K562 (cell line): ENCODE measurements around the gene PMVK. TPM values are rescaled to one million over a fixed set of nuclear protein-coding genes. Genes with fewer than 3 reads are reported as not detected.
A peak's percentile ranks its signal among the peaks of the same experiment; 100 is the strongest.

Source experiments
- BDP1 ChIP-seq: IDR thresholded peaks from 3 replicates; pipeline ENCODE4 v1.6.1; 2011; ENCODE audit not compliant: insufficient read length, insufficient read depth
- BRD4 ChIP-seq: fragments of 200-600 bp; sonication (generic); IDR thresholded peaks from 2 replicates; pipeline ENCODE4 v1.6.1; 2017; ENCODE audit warnings: inconsistent platforms
- CBX2 ChIP-seq: fragments of 200-600 bp; sonication (generic); IDR thresholded peaks from one replicate; pipeline ENCODE4 v1.6.1; 2012; ENCODE audit warnings: mild to moderate bottlenecking, low read length, inconsistent platforms; ENCODE audit not compliant: insufficient read depth, poor library complexity, severe bottlenecking
- E2F3 ChIP-seq: fragments of 250-450 bp; sonication (Bioruptor Pico); IDR thresholded peaks from 2 replicates; pipeline ENCODE4 v1.4.0; 2020; ENCODE audit warnings: mild to moderate bottlenecking
- GABPB2 ChIP-seq: fragments of 250-450 bp; sonication (Bioruptor Pico); conservative IDR thresholded peaks from 2 replicates; pipeline ENCODE4 v1.5.1; 2021; ENCODE audit warnings: mild to moderate bottlenecking
- HDAC6 ChIP-seq: IDR thresholded peaks from 2 replicates; pipeline ENCODE4 v1.6.1; 2012; ENCODE audit warnings: low read depth, mild to moderate bottlenecking, control low read depth, inconsistent platforms, low read length, moderate library complexity
- HMG20B ChIP-seq: fragments of 250-450 bp; sonication (Bioruptor Pico); IDR thresholded peaks from 2 replicates; pipeline ENCODE4 v1.5.0; 2021; ENCODE audit warnings: mild to moderate bottlenecking
- ILK ChIP-seq: fragments of 450-650 bp; IDR thresholded peaks from 2 replicates; pipeline ENCODE4 v1.6.1; 2016; ENCODE audit warnings: missing genetic modification characterization, low read depth, mild to moderate bottlenecking, missing compliant biosample characterization, moderate library complexity, borderline replicate concordance
- KLF10 ChIP-seq: fragments of 250-450 bp; sonication (Bioruptor Pico); IDR thresholded peaks from 2 replicates; pipeline ENCODE4 v1.6.1; 2021; ENCODE audit warnings: matching md5 sums
- MTF1 ChIP-seq: fragments of 250-450 bp; sonication (Bioruptor Pico); IDR thresholded peaks from 2 replicates; pipeline ENCODE4 v1.9.0; 2021; ENCODE audit warnings: moderate library complexity, mild to moderate bottlenecking, inconsistent platforms, borderline replicate concordance
- NFXL1 ChIP-seq: fragments of 450-650 bp; formaldehyde crosslinking; IDR thresholded peaks from 2 replicates; pipeline ENCODE4 v1.4.0; 2021; ENCODE audit warnings: mild to moderate bottlenecking
- NR1H2 ChIP-seq: sonication (generic); formaldehyde crosslinking; IDR thresholded peaks from 2 replicates; pipeline ENCODE4 v1.4.0; 2020; ENCODE audit warnings: mild to moderate bottlenecking, missing genetic modification reagents
- NRF1 ChIP-seq, 2 experiments: fragments of 450-650 bp; IDR thresholded peaks in 1 of 2; conservative IDR thresholded peaks in 1 of 2; 2 replicates each; pipeline ENCODE4 v1.6.1; 2014; ENCODE audit warnings: mild to moderate bottlenecking in 2 of 2
- PHF8 ChIP-seq: fragments of 200-600 bp; sonication (generic); IDR thresholded peaks from 2 replicates; pipeline ENCODE4 v1.6.1; 2012; ENCODE audit warnings: mixed run types, mild to moderate bottlenecking, inconsistent platforms, low read length, moderate library complexity, borderline replicate concordance
- RCOR1 ChIP-seq, 2 experiments: IDR thresholded peaks; 2 replicates each; pipeline ENCODE4 v1.6.1; 2012; ENCODE audit warnings: low read depth in 2 of 2, low read length in 2 of 2, borderline replicate concordance in 1 of 2, improper control_type of control experiment in 1 of 2
- SMARCC2 ChIP-seq: fragments of 450-650 bp; IDR thresholded peaks from 2 replicates; pipeline ENCODE4 v1.6.1; 2017; ENCODE audit warnings: antibody characterized with exemption, moderate library complexity, mild to moderate bottlenecking, low read depth
- SP2 ChIP-seq: IDR thresholded peaks from 2 replicates; pipeline ENCODE4 v1.6.1; 2011; ENCODE audit warnings: mild to moderate bottlenecking, low read depth, low read length, moderate library complexity; ENCODE audit not compliant: poor library complexity, severe bottlenecking; ENCODE audit errors: extremely low read depth
- SRSF3 ChIP-seq: fragments of 200-400 bp; formaldehyde crosslinking; IDR thresholded peaks from 2 replicates; pipeline ENCODE4 v1.6.1; 2016; ENCODE audit warnings: mild to moderate bottlenecking, low read length, moderate library complexity; ENCODE audit not compliant: insufficient read depth
- ZNF146 ChIP-seq: IDR thresholded peaks from one replicate; pipeline ENCODE4 v1.6.1; 2018; ENCODE audit warnings: missing compliant biosample characterization; ENCODE audit not compliant: unreplicated experiment
- ZNF174 ChIP-seq: fragments of 250-450 bp; sonication (Bioruptor Pico); IDR thresholded peaks from 2 replicates; pipeline ENCODE4 v1.4.0; 2020; ENCODE audit warnings: mild to moderate bottlenecking
- ZNF41 ChIP-seq: fragments of 250-450 bp; sonication (Bioruptor Pico); conservative IDR thresholded peaks from 2 replicates; pipeline ENCODE4 v1.4.0; 2020; ENCODE audit warnings: mild to moderate bottlenecking
- ZNF436 ChIP-seq: fragments of 250-450, 450-650 bp; sonication (Bioruptor Pico); formaldehyde crosslinking; IDR thresholded peaks from 2 replicates; pipeline ENCODE4 v1.7.0; 2020; ENCODE audit warnings: mild to moderate bottlenecking
- ZNF57 ChIP-seq: fragments of 450-650 bp; formaldehyde crosslinking; IDR thresholded peaks from 2 replicates; pipeline ENCODE4 v1.4.0; 2020; ENCODE audit warnings: mild to moderate bottlenecking, moderate library complexity
- ZNF696 ChIP-seq: fragments of 250-450 bp; sonication (Bioruptor Pico); conservative IDR thresholded peaks from 2 replicates; pipeline ENCODE4 v1.4.0; 2020; ENCODE audit warnings: mild to moderate bottlenecking, moderate library complexity
- ZZZ3 ChIP-seq: fragments of 450-650 bp; IDR thresholded peaks from 2 replicates; pipeline ENCODE4 v1.6.1; 2016; ENCODE audit warnings: antibody characterized with exemption, mild to moderate bottlenecking, moderate library complexity
- polyA plus RNA-seq, 8 experiments: library from polyadenylated mRNA; depleted of rRNA in 4 of 8; stranded (reverse) in 5 of 8; unstranded in 3 of 8; fragments of >200 nt; fragmentation: Nextera tagmentation in 2 of 8; fragmentation: Illumina TruSeq in 1 of 8; extraction: Ambion mirVana in 2 of 8; extraction: Trizol in 1 of 8; gene quantifications; 2 replicates each; pipeline versions ENCODE4 v1.2.1 to v1.2.3, GENCODE V29; 2011 to 2014; ENCODE audit warnings: inconsistent platforms in 1 of 8, missing spikeins in 1 of 8
- total RNA-seq, 7 experiments: library from RNA; depleted of rRNA in 6 of 7; stranded (reverse); fragments of >200 nt in 6 of 7; fragmentation: Illumina TruSeq in 2 of 7; extraction: Trizol in 2 of 7; gene quantifications; 2 replicates each; pipeline versions ENCODE4 v1.2.1 to v1.2.3, GENCODE V29; 2011 to 2021; ENCODE audit warnings: low replicate concordance in 1 of 7
- TF ChIP-seq, protein P1 (sequence below): fragments of 250-450 bp; sonication (Bioruptor Pico); IDR thresholded peaks from 2 replicates; pipeline ENCODE4 v1.8.0; 2022; ENCODE audit warnings: inconsistent platforms, mild to moderate bottlenecking, moderate library complexity, borderline replicate concordance
- TF ChIP-seq, protein P2 (sequence below): fragments of 250-450 bp; sonication (Bioruptor Pico); IDR thresholded peaks from 2 replicates; pipeline ENCODE4 v1.4.0; 2020; ENCODE audit warnings: mild to moderate bottlenecking
- TF ChIP-seq, protein P3 (sequence below): sonication (generic); formaldehyde crosslinking; IDR thresholded peaks from 2 replicates; pipeline ENCODE4 v1.9.0; 2022; ENCODE audit warnings: mild to moderate bottlenecking, missing genetic modification reagents

Gene PMVK
- total and polyA plus RNA-seq, 9 of the 15 experiments (the other 6 are each of a cell fraction or from before 2014, with no cell fraction given) = 1.1 to 15.3 (median 6.3) TPM

DNA sequence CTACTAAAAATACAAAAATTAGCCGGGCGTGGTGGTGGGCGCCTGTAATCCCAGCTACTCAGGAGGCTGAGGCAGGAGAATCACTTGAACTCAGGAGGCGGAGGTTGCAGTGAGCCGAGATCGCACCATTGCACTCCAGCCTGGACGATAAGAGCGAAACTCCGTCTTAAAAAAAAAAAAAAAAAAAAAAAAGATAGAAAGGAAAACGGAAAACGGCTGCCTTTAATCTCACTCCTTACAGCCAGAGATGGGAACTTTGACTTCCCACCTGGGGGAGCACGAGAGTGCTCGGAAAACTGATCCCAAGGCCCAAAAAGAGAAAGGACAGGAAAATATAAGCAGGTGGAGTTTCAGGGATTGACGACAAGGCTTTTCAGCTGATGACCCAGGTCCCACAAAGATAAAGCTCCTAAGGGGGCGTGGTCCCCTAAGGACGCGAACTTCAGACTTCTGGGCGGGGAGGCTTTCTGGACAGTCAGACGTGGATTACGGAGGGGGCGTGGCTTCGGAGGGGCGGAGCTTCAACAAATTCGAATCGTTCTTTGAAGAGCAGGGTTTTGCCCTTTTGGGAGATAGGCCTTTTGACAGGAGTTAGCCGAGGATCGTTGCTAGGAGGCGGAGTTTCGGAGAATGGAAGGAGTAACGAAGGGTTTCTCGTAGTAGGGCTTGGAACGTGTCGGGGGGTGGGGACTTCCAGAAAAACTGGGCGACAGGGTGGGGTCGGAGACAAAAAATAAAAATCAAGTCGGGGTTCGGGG is 37.0 kb upstream of the PMVK start (continued):
- TF ChIP-seq, protein P1, sequence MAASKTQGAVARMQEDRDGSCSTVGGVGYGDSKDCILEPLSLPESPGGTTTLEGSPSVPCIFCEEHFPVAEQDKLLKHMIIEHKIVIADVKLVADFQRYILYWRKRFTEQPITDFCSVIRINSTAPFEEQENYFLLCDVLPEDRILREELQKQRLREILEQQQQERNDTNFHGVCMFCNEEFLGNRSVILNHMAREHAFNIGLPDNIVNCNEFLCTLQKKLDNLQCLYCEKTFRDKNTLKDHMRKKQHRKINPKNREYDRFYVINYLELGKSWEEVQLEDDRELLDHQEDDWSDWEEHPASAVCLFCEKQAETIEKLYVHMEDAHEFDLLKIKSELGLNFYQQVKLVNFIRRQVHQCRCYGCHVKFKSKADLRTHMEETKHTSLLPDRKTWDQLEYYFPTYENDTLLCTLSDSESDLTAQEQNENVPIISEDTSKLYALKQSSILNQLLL (CRISPR knock-in tag) = no peak
- TF ChIP-seq ZNF41 (CRISPR knock-in tag) (no peak), ZNF174 (no peak), NR1H2 (no peak), RCOR1 (IDR thresholded peaks at IDR 0.05; ENCODE audit: borderline replicate concordance in 1 of 2, low read depth in 2 of 2, low read length in 2 of 2) (peak in 1 of 2 experiments; percentile 76; a peak in 1 of 4 replicates), GABPB2 (CRISPR knock-in tag) (no peak), ILK (tag) (no peak), PHF8 (no peak), BDP1 (no peak), NFXL1 (CRISPR knock-in tag) (no peak), ZZZ3 (no peak), ZNF696 (CRISPR knock-in tag) (no peak), MTF1 (CRISPR knock-in tag) (no peak), BRD4 (no peak), CBX2 (no peak), KLF10 (CRISPR knock-in tag) (no peak), E2F3 (CRISPR knock-in tag) (no peak), ZNF436 (no peak), SMARCC2 (no peak; the same call in 1 of the 2 replicates), SP2 (no peak), HDAC6 (no peak), SRSF3 (no peak), ZNF146 (CRISPR knock-in tag) (no peak), ZNF57 (CRISPR knock-in tag) (no peak), NRF1 (conservative IDR thresholded peaks at IDR 0.05 in 1 of 2, IDR thresholded peaks at IDR 0.05 in 1 of 2) (peak; percentile 42 to 47; a peak in 3 of 4 replicates), HMG20B (CRISPR knock-in tag) (no peak)
- TF ChIP-seq, protein P2, sequence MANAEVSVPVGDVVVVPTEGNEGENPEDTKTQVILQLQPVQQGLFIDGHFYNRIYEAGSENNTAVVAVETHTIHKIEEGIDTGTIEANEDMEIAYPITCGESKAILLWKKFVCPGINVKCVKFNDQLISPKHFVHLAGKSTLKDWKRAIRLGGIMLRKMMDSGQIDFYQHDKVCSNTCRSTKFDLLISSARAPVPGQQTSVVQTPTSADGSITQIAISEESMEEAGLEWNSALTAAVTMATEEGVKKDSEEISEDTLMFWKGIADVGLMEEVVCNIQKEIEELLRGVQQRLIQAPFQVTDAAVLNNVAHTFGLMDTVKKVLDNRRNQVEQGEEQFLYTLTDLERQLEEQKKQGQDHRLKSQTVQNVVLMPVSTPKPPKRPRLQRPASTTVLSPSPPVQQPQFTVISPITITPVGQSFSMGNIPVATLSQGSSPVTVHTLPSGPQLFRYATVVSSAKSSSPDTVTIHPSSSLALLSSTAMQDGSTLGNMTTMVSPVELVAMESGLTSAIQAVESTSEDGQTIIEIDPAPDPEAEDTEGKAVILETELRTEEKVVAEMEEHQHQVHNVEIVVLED (CRISPR knock-in tag) = no peak
- TF ChIP-seq, protein P3, sequence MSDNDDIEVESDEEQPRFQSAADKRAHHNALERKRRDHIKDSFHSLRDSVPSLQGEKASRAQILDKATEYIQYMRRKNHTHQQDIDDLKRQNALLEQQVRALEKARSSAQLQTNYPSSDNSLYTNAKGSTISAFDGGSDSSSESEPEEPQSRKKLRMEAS = no peak
